ENCODE data around the gene MT1E. TPM values are rescaled to one million over a fixed set of nuclear protein-coding genes. Genes with fewer than 3 reads are reported as not detected.

Gene MT1E
- total RNA-seq, 2 donors from 2014 or later, result 94.7 to 204 TPM

Other genes with a start within 250 kb of the MT1E start
- gene AMFR, start 200.2 kb upstream of the MT1E start, total RNA-seq, result 10 to 100 TPM; 70.1 to 75.0 TPM
- 100 to 1,000 TPM; 304 to 350 TPM for gene NUDT21, start 174.4 kb upstream of the MT1E start, total RNA-seq
- 10 to 100 TPM; 62.6 to 66.1 TPM for gene OGFOD1, start 174.2 kb upstream of the MT1E start, total RNA-seq
- gene BBS2, start 105.8 kb upstream of the MT1E start, total RNA-seq, result 10 to 100 TPM; 25.7 to 27.6 TPM
- gene MT4, start 60.7 kb upstream of the MT1E start, total RNA-seq, result not detected
- 1 to 10 TPM; 3.9 to 6.8 TPM for gene MT3, start 36.3 kb upstream of the MT1E start, total RNA-seq
- gene MT2A, start 17.2 kb upstream of the MT1E start, total RNA-seq, result 100 to 1,000 TPM; 391 to 529 TPM
- gene MT1M, start 6.9 kb downstream of the MT1E start, total RNA-seq, result under 1 TPM in 1 of 2 donors, not detected in 1; 0.91 TPM
- gene MT1A, start 12.9 kb downstream of the MT1E start, total RNA-seq, result 1 to 10 TPM in 1 of 2 donors, under 1 TPM in 1; 0.74 to 1.5 TPM
- not detected for gene MT1B, start 26.1 kb downstream of the MT1E start, total RNA-seq
- gene MT1F, start 32.2 kb downstream of the MT1E start, total RNA-seq, result 10 to 100 TPM; 39.1 to 48.4 TPM
- gene MT1G, start 42.3 kb downstream of the MT1E start, total RNA-seq, result 10 to 100 TPM; 26.8 to 45.6 TPM
- gene MT1H, start 44.0 kb downstream of the MT1E start, total RNA-seq, result 10 to 100 TPM in 1 of 2 donors, 1 to 10 TPM in 1; 9.6 to 37.5 TPM
- gene MT1X, start 56.7 kb downstream of the MT1E start, total RNA-seq, result 10 to 100 TPM; 39.4 to 39.8 TPM
- 100 to 1,000 TPM; 112 to 155 TPM for gene NUP93, start 104.3 kb downstream of the MT1E start, total RNA-seq
- gene SLC12A3, start 239.4 kb downstream of the MT1E start, total RNA-seq, result not detected

All from activated T-cell treated with anti-CD3 and anti-CD28 coated beads, Interleukin-2, amount 50 U/mL, for 72 hours (primary cell).